Measurements from ENCODE around the gene ZDHHC14.

Gene ZDHHC14

DNA sequence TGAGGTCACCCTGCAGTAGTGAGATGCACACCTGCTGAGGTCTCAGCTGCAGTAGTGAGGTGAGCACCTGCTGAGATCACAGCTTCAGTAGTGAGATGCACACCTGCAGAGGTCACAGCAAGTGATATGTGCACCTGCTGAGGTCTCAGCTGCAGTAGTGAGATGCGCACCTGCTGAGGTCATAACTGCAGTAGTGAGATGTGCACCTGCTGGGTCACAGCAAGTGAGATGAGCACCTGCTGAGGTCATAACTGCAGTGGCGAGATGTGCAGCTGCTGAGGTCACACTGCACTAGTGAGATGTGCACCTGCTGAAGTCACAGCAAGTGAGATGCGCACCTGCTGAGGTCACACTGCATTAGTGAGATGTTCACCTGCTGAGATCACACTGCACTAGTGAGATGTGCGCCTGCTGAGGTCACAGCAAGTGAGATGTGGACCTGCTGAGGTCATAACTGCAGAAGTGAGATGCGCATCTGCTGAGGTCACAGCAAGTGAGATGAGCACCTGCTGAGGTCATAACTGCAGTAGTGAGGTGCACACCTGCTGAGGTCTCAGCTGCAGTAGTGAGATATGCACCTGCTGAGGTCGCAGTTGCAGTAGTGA lies 20.8 kb downstream of the ZDHHC14 start:
- TF ChIP-seq CSDC2 (CRISPR knock-in tag; IDR thresholded peaks at IDR 0.05) (no peak), TCF4 (CRISPR knock-in tag; IDR thresholded peaks at IDR 0.05; ENCODE audit: borderline replicate concordance) (no peak), ZNF8 (CRISPR knock-in tag; IDR thresholded peaks at IDR 0.05) (no peak), BACH2 (CRISPR knock-in tag; IDR thresholded peaks at IDR 0.05; ENCODE audit: borderline replicate concordance) (no peak), SNAI2 (CRISPR knock-in tag; IDR thresholded peaks at IDR 0.05) (no peak)
- TF ChIP-seq, protein P1, sequence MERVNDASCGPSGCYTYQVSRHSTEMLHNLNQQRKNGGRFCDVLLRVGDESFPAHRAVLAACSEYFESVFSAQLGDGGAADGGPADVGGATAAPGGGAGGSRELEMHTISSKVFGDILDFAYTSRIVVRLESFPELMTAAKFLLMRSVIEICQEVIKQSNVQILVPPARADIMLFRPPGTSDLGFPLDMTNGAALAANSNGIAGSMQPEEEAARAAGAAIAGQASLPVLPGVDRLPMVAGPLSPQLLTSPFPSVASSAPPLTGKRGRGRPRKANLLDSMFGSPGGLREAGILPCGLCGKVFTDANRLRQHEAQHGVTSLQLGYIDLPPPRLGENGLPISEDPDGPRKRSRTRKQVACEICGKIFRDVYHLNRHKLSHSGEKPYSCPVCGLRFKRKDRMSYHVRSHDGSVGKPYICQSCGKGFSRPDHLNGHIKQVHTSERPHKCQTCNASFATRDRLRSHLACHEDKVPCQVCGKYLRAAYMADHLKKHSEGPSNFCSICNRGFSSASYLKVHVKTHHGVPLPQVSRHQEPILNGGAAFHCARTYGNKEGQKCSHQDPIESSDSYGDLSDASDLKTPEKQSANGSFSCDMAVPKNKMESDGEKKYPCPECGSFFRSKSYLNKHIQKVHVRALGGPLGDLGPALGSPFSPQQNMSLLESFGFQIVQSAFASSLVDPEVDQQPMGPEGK (CRISPR knock-in tag; IDR thresholded peaks at IDR 0.05; ENCODE audit: borderline replicate concordance), result no peak
- ATAC-seq, result no peak

DNA sequence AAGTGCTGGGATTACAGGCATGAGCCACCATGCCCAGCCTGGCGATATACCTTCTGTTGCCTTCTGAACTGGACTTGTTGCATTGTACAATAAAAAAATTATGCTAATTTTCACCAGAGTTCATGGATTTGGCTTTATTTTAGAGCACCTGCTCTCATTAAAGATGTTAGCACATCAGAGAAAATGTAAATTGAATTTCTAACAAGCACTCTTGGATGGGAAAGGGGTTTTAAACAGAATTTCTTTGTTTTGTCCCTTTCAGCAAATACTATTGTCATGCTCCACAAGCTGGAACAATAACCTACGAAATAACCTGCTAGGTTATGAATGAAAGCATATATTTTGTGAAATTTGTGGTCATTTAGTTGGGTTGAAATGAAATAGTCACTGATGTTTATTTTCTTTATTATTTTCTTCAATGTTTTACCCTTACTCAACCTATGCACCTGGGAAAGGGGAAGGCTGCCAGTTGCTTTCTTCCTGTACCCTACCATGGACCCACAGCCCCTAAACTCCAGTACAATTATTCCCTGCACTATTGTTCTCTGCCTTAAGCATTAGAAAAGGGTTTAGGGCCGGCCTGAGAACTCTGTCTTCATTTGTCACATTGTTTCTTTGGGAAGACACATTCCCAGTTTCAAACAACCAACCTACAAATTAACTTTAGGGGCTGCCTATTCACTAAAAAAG lies 22.2 kb downstream of the ZDHHC14 start:
- TF ChIP-seq ESRRG (CRISPR knock-in tag; IDR thresholded peaks at IDR 0.05), result no peak
- TF ChIP-seq ZC3H10 (CRISPR knock-in tag; IDR thresholded peaks at IDR 0.05), result no peak
- no peak for TF ChIP-seq ZNF70 (CRISPR knock-in tag; IDR thresholded peaks at IDR 0.05)
- no peak for TF ChIP-seq ZNF8 (CRISPR knock-in tag; IDR thresholded peaks at IDR 0.05)
- TF ChIP-seq, protein P2, sequence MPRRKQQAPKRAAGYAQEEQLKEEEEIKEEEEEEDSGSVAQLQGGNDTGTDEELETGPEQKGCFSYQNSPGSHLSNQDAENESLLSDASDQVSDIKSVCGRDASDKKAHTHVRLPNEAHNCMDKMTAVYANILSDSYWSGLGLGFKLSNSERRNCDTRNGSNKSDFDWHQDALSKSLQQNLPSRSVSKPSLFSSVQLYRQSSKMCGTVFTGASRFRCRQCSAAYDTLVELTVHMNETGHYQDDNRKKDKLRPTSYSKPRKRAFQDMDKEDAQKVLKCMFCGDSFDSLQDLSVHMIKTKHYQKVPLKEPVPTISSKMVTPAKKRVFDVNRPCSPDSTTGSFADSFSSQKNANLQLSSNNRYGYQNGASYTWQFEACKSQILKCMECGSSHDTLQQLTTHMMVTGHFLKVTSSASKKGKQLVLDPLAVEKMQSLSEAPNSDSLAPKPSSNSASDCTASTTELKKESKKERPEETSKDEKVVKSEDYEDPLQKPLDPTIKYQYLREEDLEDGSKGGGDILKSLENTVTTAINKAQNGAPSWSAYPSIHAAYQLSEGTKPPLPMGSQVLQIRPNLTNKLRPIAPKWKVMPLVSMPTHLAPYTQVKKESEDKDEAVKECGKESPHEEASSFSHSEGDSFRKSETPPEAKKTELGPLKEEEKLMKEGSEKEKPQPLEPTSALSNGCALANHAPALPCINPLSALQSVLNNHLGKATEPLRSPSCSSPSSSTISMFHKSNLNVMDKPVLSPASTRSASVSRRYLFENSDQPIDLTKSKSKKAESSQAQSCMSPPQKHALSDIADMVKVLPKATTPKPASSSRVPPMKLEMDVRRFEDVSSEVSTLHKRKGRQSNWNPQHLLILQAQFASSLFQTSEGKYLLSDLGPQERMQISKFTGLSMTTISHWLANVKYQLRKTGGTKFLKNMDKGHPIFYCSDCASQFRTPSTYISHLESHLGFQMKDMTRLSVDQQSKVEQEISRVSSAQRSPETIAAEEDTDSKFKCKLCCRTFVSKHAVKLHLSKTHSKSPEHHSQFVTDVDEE (CRISPR knock-in tag; IDR thresholded peaks at IDR 0.05), result no peak
- TF ChIP-seq, protein P3, sequence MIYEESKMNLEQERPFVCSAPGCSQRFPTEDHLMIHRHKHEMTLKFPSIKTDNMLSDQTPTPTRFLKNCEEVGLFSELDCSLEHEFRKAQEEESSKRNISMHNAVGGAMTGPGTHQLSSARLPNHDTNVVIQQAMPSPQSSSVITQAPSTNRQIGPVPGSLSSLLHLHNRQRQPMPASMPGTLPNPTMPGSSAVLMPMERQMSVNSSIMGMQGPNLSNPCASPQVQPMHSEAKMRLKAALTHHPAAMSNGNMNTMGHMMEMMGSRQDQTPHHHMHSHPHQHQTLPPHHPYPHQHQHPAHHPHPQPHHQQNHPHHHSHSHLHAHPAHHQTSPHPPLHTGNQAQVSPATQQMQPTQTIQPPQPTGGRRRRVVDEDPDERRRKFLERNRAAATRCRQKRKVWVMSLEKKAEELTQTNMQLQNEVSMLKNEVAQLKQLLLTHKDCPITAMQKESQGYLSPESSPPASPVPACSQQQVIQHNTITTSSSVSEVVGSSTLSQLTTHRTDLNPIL (CRISPR knock-in tag; IDR thresholded peaks at IDR 0.05; ENCODE audit: low read depth), result no peak
- TF ChIP-seq ZNF565 (CRISPR knock-in tag; conservative IDR thresholded peaks at IDR 0.05; ENCODE audit: low read depth), result no peak
- TF ChIP-seq RARB (CRISPR knock-in tag; IDR thresholded peaks at IDR 0.05), result no peak
- no peak for TF ChIP-seq PPARA (CRISPR knock-in tag; IDR thresholded peaks at IDR 0.05; ENCODE audit: borderline replicate concordance)
- no peak for ATAC-seq

DNA sequence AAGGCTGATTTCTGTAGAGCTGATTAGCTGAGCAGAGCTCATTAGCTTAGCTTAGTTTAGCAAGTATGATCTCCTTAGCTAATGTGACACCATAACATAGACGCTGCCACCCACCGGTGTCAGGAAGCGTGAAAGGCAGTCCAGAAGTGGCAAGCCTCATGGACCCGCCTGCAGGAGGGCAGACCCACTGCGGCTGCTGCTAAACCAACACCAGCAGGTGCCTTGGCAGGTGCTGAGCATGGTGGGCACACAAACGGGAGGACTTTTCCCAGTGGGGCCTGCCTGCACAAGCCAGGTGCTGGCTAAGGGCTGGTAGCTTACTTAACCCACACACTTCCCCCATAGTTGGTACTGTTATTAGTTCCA lies 22.7 kb downstream of the ZDHHC14 start:
- ATAC-seq, result no peak
- no peak for TF ChIP-seq TCF4 (CRISPR knock-in tag; IDR thresholded peaks at IDR 0.05; ENCODE audit: borderline replicate concordance)
- no peak for TF ChIP-seq ISL1 (CRISPR knock-in tag; IDR thresholded peaks at IDR 0.05)
- no peak for TF ChIP-seq OSR1 (CRISPR knock-in tag; IDR thresholded peaks at IDR 0.05)
- no peak for TF ChIP-seq BACH2 (CRISPR knock-in tag; IDR thresholded peaks at IDR 0.05; ENCODE audit: borderline replicate concordance)
- TF ChIP-seq TOX (CRISPR knock-in tag; IDR thresholded peaks at IDR 0.05; ENCODE audit: borderline replicate concordance), result no peak
- TF ChIP-seq RARB (CRISPR knock-in tag; IDR thresholded peaks at IDR 0.05), result no peak
- TF ChIP-seq, protein P2 (CRISPR knock-in tag; IDR thresholded peaks at IDR 0.05), result no peak
- TF ChIP-seq ESRRG (CRISPR knock-in tag; IDR thresholded peaks at IDR 0.05), result no peak
- TF ChIP-seq ZNF70 (CRISPR knock-in tag; IDR thresholded peaks at IDR 0.05), result no peak
- TF ChIP-seq ZFP3 (CRISPR knock-in tag; IDR thresholded peaks at IDR 0.05), result no peak
- TF ChIP-seq GLIS3 (CRISPR knock-in tag; IDR thresholded peaks at IDR 0.05), result no peak
- TF ChIP-seq, protein P3 (CRISPR knock-in tag; IDR thresholded peaks at IDR 0.05; ENCODE audit: low read depth), result no peak
- no peak for TF ChIP-seq ZNF8 (CRISPR knock-in tag; IDR thresholded peaks at IDR 0.05)
- no peak for TF ChIP-seq ZNF565 (CRISPR knock-in tag; conservative IDR thresholded peaks at IDR 0.05; ENCODE audit: low read depth)
- no peak for TF ChIP-seq PPARA (CRISPR knock-in tag; IDR thresholded peaks at IDR 0.05; ENCODE audit: borderline replicate concordance)
- TF ChIP-seq, protein P4, sequence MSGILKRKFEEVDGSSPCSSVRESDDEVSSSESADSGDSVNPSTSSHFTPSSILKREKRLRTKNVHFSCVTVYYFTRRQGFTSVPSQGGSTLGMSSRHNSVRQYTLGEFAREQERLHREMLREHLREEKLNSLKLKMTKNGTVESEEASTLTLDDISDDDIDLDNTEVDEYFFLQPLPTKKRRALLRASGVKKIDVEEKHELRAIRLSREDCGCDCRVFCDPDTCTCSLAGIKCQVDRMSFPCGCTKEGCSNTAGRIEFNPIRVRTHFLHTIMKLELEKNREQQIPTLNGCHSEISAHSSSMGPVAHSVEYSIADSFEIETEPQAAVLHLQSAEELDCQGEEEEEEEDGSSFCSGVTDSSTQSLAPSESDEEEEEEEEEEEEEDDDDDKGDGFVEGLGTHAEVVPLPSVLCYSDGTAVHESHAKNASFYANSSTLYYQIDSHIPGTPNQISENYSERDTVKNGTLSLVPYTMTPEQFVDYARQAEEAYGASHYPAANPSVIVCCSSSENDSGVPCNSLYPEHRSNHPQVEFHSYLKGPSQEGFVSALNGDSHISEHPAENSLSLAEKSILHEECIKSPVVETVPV (CRISPR knock-in tag; IDR thresholded peaks at IDR 0.05), result no peak
- no peak for TF ChIP-seq ARNTL (CRISPR knock-in tag; IDR thresholded peaks at IDR 0.05; ENCODE audit: borderline replicate concordance, low read depth)
- TF ChIP-seq SNAI2 (CRISPR knock-in tag; IDR thresholded peaks at IDR 0.05), result no peak
- TF ChIP-seq, protein P1 (CRISPR knock-in tag; IDR thresholded peaks at IDR 0.05; ENCODE audit: borderline replicate concordance), result no peak

Measured in SK-N-SH treated with all-trans-retinoic acid at 6 μM for 48 hours (cell line).